Trophoblast cell (in vitro differentiated cells and primary cell): ENCODE data around the gene MEAF6. TPM values are rescaled to one million over a fixed set of nuclear protein-coding genes. Genes with fewer than 3 reads are reported as not detected.

Source experiments
- DNase-seq, 2 donors: peaks; one replicate each; pipeline ENCODE4 v3.0.0-alpha.2; 2016
- H2AFZ ChIP-seq: 2 replicates; pipeline ENCODE4 v1.6.1; 2013; ENCODE audit warnings: low read length, moderate library complexity, mild to moderate bottlenecking; ENCODE audit not compliant: insufficient read depth, poor library complexity
- H2AK5ac ChIP-seq: 2 replicates; pipeline ENCODE4 v1.6.1; 2013; ENCODE audit warnings: mild to moderate bottlenecking, low read length
- H2BK120ac ChIP-seq: 2 replicates; pipeline ENCODE4 v1.6.1; 2013; ENCODE audit warnings: low read length, mild to moderate bottlenecking, moderate library complexity; ENCODE audit not compliant: insufficient read depth, poor library complexity
- H2BK12ac ChIP-seq: 2 replicates; pipeline ENCODE4 v1.6.1; 2013; ENCODE audit warnings: mild to moderate bottlenecking, low read length, moderate library complexity
- H2BK5ac ChIP-seq: 2 replicates; pipeline ENCODE4 v1.6.1; 2013; ENCODE audit warnings: low read length, low read depth, moderate library complexity, mild to moderate bottlenecking; ENCODE audit not compliant: poor library complexity
- H3K14ac ChIP-seq: 2 replicates; pipeline ENCODE4 v1.6.1; 2013; ENCODE audit warnings: mild to moderate bottlenecking, low read length
- H3K18ac ChIP-seq: 2 replicates; pipeline ENCODE4 v1.6.1; 2013; ENCODE audit warnings: mild to moderate bottlenecking, low read length
- H3K23ac ChIP-seq: 2 replicates; pipeline ENCODE4 v1.6.1; 2013; ENCODE audit warnings: low read length
- H3K27ac ChIP-seq: 2 replicates; pipeline ENCODE4 v1.5.1; 2013; ENCODE audit warnings: low read depth, mild to moderate bottlenecking, inconsistent platforms, low read length, moderate library complexity
- H3K27me3 ChIP-seq: 2 replicates; pipeline ENCODE4 v1.6.1; 2013; ENCODE audit warnings: inconsistent platforms, mild to moderate bottlenecking, low read length, moderate library complexity; ENCODE audit not compliant: insufficient read depth
- H3K36me3 ChIP-seq, 2 experiments: 1 replicate in 1 of 2; 2 replicates in 1 of 2; pipeline ENCODE4 v1.6.1; 2013; ENCODE audit warnings: low read length in 2 of 2, mild to moderate bottlenecking in 2 of 2, moderate library complexity in 1 of 2; ENCODE audit not compliant: insufficient read depth in 2 of 2, control insufficient read depth in 1 of 2
- H3K4ac ChIP-seq: 2 replicates; pipeline ENCODE4 v1.6.1; 2013; ENCODE audit warnings: low read depth, mild to moderate bottlenecking, low read length, moderate library complexity
- H3K4me1 ChIP-seq, 2 experiments: 1 replicate in 1 of 2; 2 replicates in 1 of 2; pipeline ENCODE4 v1.6.1; 2013; ENCODE audit warnings: low read length in 2 of 2, mild to moderate bottlenecking in 2 of 2, moderate library complexity in 1 of 2; ENCODE audit not compliant: insufficient read depth in 2 of 2, control insufficient read depth in 1 of 2
- H3K4me2 ChIP-seq: 2 replicates; pipeline ENCODE4 v1.6.1; 2013; ENCODE audit warnings: inconsistent platforms, mild to moderate bottlenecking, low read length, moderate library complexity
- H3K4me3 ChIP-seq: 2 replicates; pipeline ENCODE4 v1.5.1; 2013; ENCODE audit warnings: mild to moderate bottlenecking, low read depth, low read length, inconsistent platforms
- H3K79me1 ChIP-seq: one replicate; pipeline ENCODE4 v1.6.1; 2013; ENCODE audit warnings: low read length
- H3K79me2 ChIP-seq: 2 replicates; pipeline ENCODE4 v1.6.1; 2013; ENCODE audit warnings: low read length, mild to moderate bottlenecking; ENCODE audit not compliant: control insufficient read depth, insufficient read depth, poor library complexity
- H3K9ac ChIP-seq: 2 replicates; pipeline ENCODE4 v1.6.1; 2013; ENCODE audit warnings: mild to moderate bottlenecking, low read length
- H3K9me3 ChIP-seq: 2 replicates; pipeline ENCODE4 v1.6.1; 2013; ENCODE audit warnings: low read depth, mild to moderate bottlenecking, control low read depth, inconsistent platforms, low read length; ENCODE audit not compliant: insufficient read depth
- H4K12ac ChIP-seq: 2 replicates; pipeline ENCODE4 v1.6.1; 2013; ENCODE audit warnings: low read depth, mild to moderate bottlenecking, low read length, moderate library complexity
- H4K8ac ChIP-seq: 2 replicates; pipeline ENCODE4 v1.6.1; 2013; ENCODE audit warnings: low read depth, mild to moderate bottlenecking, low read length, moderate library complexity
- H4K91ac ChIP-seq: one replicate; pipeline ENCODE4 v1.6.1; 2013; ENCODE audit warnings: low read depth, mild to moderate bottlenecking, low read length, moderate library complexity
- WGBS: extraction: QIAGEN DNeasy Blood & Tissue Kit; methylation state at CpG from one replicate; pipeline ENCODE4 v1.1.7; 2013; ENCODE audit warnings: missing lambda C conversion rate; ENCODE audit not compliant: insufficient read length, insufficient coverage; ENCODE audit errors: extremely low coverage; 5-methylcytosine and 5-hydroxymethylcytosine counted together
- polyA plus RNA-seq: library from polyadenylated mRNA; stranded (reverse); fragments of 200-250 nt; gene quantifications from 2 replicates; pipeline ENCODE4 v1.2.3, GENCODE V29; 2013

Gene MEAF6
- 29.0 and 30.8 TPM in 2 replicates for polyA plus RNA-seq

GRCh38 chr1:37514350-37515184 lies at the start of gene MEAF6:
TSS of gene MEAF6 (minus strand) at chr1:37514766. CDS start at chr1:37514746, 20 bp downstream.
- Histone ChIP-seq H3K9ac (peak within 1 kb of the TSS; percentile 70), H3K14ac (peak within 1 kb of the TSS; percentile 91), H3K27ac (peak within 1 kb of the TSS; percentile 66), H2BK120ac (peak within 1 kb of the TSS; percentile 77), H4K91ac (peak within 1 kb of the TSS; percentile 86), H3K4me3 (peak within 1 kb of the TSS; percentile 83), H2BK5ac (peak within 1 kb of the TSS; percentile 47), H3K18ac (peak within 1 kb of the TSS; percentile 93), H2AFZ (peak within 1 kb of the TSS; percentile 96), H4K8ac (peak within 1 kb of the TSS; percentile 97), H3K9me3 (no peaks in the 10 kb centered on the region), H3K36me3 (peaks cover 4 to 5% of the 10 kb centered on the region in 2 experiments), H4K12ac (peak within 1 kb of the TSS; percentile 89), H3K79me2 (peaks cover 7% of the 10 kb centered on the region), H3K23ac (no peak within 1 kb of the TSS), H2AK5ac (no peak within 1 kb of the TSS), H3K79me1 (peaks cover 7% of the 10 kb centered on the region), H3K4ac (peak within 1 kb of the TSS; percentile 42), H2BK12ac (peak within 1 kb of the TSS; percentile 30), H3K27me3 (no peaks in the 10 kb centered on the region), H3K4me1 (peaks cover 5 to 6% of the 10 kb centered on the region in 2 experiments), H3K4me2 (peak within 1 kb of the TSS; percentile 92)
- WGBS = no CpG with 5 or more reads among the region's 100 CpGs
- peak; percentile 76 to 93 for DNase-seq

GRCh38 chr1:37562984-37563383 lies 48.4 kb upstream of the MEAF6 start:
- Histone ChIP-seq H4K91ac (no peak overlapping the region), H3K4me2 (no peak overlapping the region), H3K79me1 (no peaks in the 10 kb centered on the region), H3K9me3 (no peaks in the 10 kb centered on the region), H3K27me3 (no peaks in the 10 kb centered on the region), H3K27ac (no peak overlapping the region), H2BK12ac (no peak overlapping the region), H3K14ac (no peak overlapping the region), H3K9ac (no peak overlapping the region), H3K18ac (no peak overlapping the region), H2BK120ac (no peak overlapping the region), H2AFZ (no peak overlapping the region), H3K4me1 (peaks cover 0 to 3% of the 10 kb centered on the region in 2 experiments), H3K4me3 (no peak overlapping the region), H3K4ac (no peak overlapping the region), H4K8ac (no peak overlapping the region), H3K23ac (no peak overlapping the region), H3K36me3 (peaks cover 14 to 36% of the 10 kb centered on the region in 2 experiments), H2AK5ac (no peak overlapping the region), H2BK5ac (no peak overlapping the region), H4K12ac (no peak overlapping the region), H3K79me2 (no peaks in the 10 kb centered on the region)
- no peak for DNase-seq
- WGBS = no CpG with 5 or more reads among the region's 1 CpG

GRCh38 chr1:37561133-37562132 lies 46.9 kb upstream of the MEAF6 start:
- DNase-seq = peak; percentile 33 to 62
- Histone ChIP-seq H3K36me3 (peaks cover 7 to 22% of the 10 kb centered on the region in 2 experiments), H3K79me1 (peaks cover 2% of the 10 kb centered on the region), H3K79me2 (no peaks in the 10 kb centered on the region), H3K27ac (no peak overlapping the region), H2BK5ac (no peak overlapping the region), H4K8ac (no peak overlapping the region), H2BK120ac (no peak overlapping the region), H3K14ac (no peak overlapping the region), H3K4ac (no peak overlapping the region), H3K9ac (no peak overlapping the region), H2AFZ (no peak overlapping the region), H3K23ac (no peak overlapping the region), H4K91ac (no peak overlapping the region), H4K12ac (no peak overlapping the region), H3K27me3 (no peaks in the 10 kb centered on the region), H3K18ac (no peak overlapping the region), H2AK5ac (no peak overlapping the region), H3K4me2 (no peak overlapping the region), H2BK12ac (no peak overlapping the region), H3K4me1 (peaks cover 3 to 6% of the 10 kb centered on the region in 2 experiments), H3K9me3 (no peaks in the 10 kb centered on the region), H3K4me3 (no peak overlapping the region)
- no CpG with 5 or more reads among the region's 21 CpGs for WGBS

- DNase-seq = no peak
- H3K79me1 ChIP-seq = peaks cover 2% of the 10 kb centered on the region
- no peak overlapping the region for H3K18ac ChIP-seq
- H3K79me2 ChIP-seq = no peaks in the 10 kb centered on the region
- H3K23ac ChIP-seq = no peak overlapping the region
- H3K27ac ChIP-seq = no peak overlapping the region
- H4K12ac ChIP-seq = no peak overlapping the region
- H4K91ac ChIP-seq = no peak overlapping the region
- no peak overlapping the region for H3K9ac ChIP-seq
- H2BK12ac ChIP-seq = no peak overlapping the region
- H3K4me3 ChIP-seq = no peak overlapping the region
- no peaks in the 10 kb centered on the region for H3K9me3 ChIP-seq
- H2AFZ ChIP-seq = no peak overlapping the region
- H3K4me2 ChIP-seq = no peak overlapping the region
- H3K36me3 ChIP-seq = peaks cover 3 to 15% of the 10 kb centered on the region in 2 experiments
- no peaks in the 10 kb centered on the region for H3K27me3 ChIP-seq
- no peak overlapping the region for H2BK5ac ChIP-seq
- no peak overlapping the region for H2BK120ac ChIP-seq
- no CpG with 5 or more reads among the region's 10 CpGs for WGBS
- peaks cover 3 to 6% of the 10 kb centered on the region in 2 experiments for H3K4me1 ChIP-seq
- H3K14ac ChIP-seq = no peak overlapping the region
- no peak overlapping the region for H4K8ac ChIP-seq
- no peak overlapping the region for H2AK5ac ChIP-seq
- H3K4ac ChIP-seq = no peak overlapping the region
These were observed 46.0 kb upstream of the MEAF6 start for GRCh38 chr1:37560401-37561132.
